Suprapubic skin (tissue), 4 donors: ENCODE results near the gene TIPIN. TPM values are rescaled to one million over a fixed set of nuclear protein-coding genes. Genes with fewer than 3 reads are reported as not detected.
A peak's percentile ranks its signal among the peaks of the same experiment; 100 is the strongest.

Source experiments
- DNase-seq, 2 donors: peaks; one replicate each; pipeline ENCODE4 v3.0.0-alpha.2; 2019; ENCODE audit warnings: low spot score in 2 of 2
- H3K27ac ChIP-seq: fragments of 200-600 bp; sonication (generic); one replicate; pipeline ENCODE4 v1.5.1; 2019
- H3K27me3 ChIP-seq: fragments of 200-600 bp; sonication (generic); one replicate; pipeline ENCODE4 v1.5.1; 2019
- H3K36me3 ChIP-seq: fragments of 200-600 bp; sonication (generic); one replicate; pipeline ENCODE4 v1.5.1; 2019
- H3K4me1 ChIP-seq: fragments of 200-600 bp; sonication (generic); one replicate; pipeline ENCODE4 v1.5.1; 2019
- H3K4me3 ChIP-seq: fragments of 200-600 bp; sonication (generic); one replicate; pipeline ENCODE4 v1.5.1; 2019; ENCODE audit warnings: mild to moderate bottlenecking
- H3K9me3 ChIP-seq: fragments of 200-600 bp; sonication (generic); one replicate; pipeline ENCODE4 v1.5.1; 2019
- EP300 ChIP-seq: sonication (generic); formaldehyde crosslinking; IDR thresholded peaks from one replicate; pipeline ENCODE4 v1.6.1; 2017; ENCODE audit warnings: antibody characterized with exemption
- POLR2A ChIP-seq, 2 donors: fragments of 450-650 bp; IDR thresholded peaks; one replicate each; pipeline ENCODE4 v1.6.1; 2017; ENCODE audit warnings: antibody characterized with exemption in 2 of 2, mild to moderate bottlenecking in 2 of 2, moderate library complexity in 2 of 2
- POLR2AphosphoS5 ChIP-seq, 3 donors: sonication (generic); formaldehyde crosslinking; IDR thresholded peaks; one replicate each; pipeline ENCODE4 v1.6.1; 2017; ENCODE audit warnings: antibody characterized with exemption in 3 of 3
- WGBS: methylation state at CpG from one replicate; pipeline ENCODE4 v1.1.5; 2018; 5-methylcytosine and 5-hydroxymethylcytosine counted together
- total RNA-seq, 4 donors: library from RNA; depleted of rRNA; stranded (reverse); fragments of >200 nt; gene quantifications; one replicate each; pipeline ENCODE4 v1.1.0, GENCODE V29; 2016
- TF ChIP-seq, protein P1 (sequence below), 2 donors: fragments of 200-600 bp in 1 of 2; fragments of 450-650 bp in 1 of 2; sonication (generic) in 1 of 2; IDR thresholded peaks; one replicate each; pipeline ENCODE4 v1.5.1; 2016 to 2019; ENCODE audit warnings: antibody characterized with exemption in 2 of 2, mild to moderate bottlenecking in 1 of 2, moderate library complexity in 1 of 2

The TIPIN gene
- total RNA-seq, 4 donors from 2014 or later, result 4.8 to 8.2 (median 7.0) TPM

DNA sequence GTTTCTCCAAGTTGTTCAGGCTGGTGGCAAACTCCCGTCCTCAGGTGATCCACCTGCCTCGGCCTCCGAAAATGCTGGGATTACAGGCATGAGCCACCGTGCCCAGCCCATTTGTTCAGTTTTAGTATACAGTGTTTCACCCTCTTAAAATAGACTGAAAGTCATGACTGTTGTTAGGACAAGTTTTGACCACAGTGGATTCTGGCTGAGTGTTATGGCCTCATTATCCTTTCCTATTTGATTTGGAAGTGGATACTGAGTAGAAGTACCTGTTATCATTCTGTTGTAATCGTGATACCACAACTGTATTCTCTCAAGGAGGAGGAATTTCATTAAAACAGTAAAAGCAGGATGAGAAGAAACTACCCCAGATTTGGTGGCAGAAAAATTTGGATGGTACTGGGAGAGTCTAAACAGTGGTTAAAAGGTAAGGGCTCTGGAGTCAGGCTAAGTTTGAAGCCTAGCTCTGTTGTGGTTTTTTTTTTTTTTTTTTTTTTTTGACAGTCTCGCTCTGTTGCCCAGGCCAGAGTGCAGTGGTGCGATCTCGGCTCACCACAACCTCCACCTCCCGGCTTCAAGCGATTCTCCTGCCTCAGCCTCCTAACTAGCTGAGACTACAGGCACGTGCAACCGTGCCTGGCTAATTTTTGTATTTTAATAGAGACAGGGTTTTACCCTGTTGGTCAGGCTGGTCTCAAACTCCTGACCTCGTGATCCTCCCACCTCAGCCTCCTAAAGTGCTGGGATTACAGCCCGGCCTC, 32.8 kb upstream of the TIPIN start:
- Histone ChIP-seq H3K36me3 (no peaks in the 10 kb centered on the region), H3K4me1 (peaks cover 32% of the 10 kb centered on the region), H3K4me3 (no peak overlapping the region), H3K27me3 (no peaks in the 10 kb centered on the region), H3K9me3 (no peaks in the 10 kb centered on the region), H3K27ac (no peak overlapping the region)
- no peak for DNase-seq
- 89% methylated on average over 14 of the region's 14 CpGs for WGBS
- TF ChIP-seq POLR2A (IDR thresholded peaks at IDR 0.05) (no peak), POLR2AphosphoS5 (IDR thresholded peaks at IDR 0.05) (no peak), EP300 (no peak)
- TF ChIP-seq, protein P1, sequence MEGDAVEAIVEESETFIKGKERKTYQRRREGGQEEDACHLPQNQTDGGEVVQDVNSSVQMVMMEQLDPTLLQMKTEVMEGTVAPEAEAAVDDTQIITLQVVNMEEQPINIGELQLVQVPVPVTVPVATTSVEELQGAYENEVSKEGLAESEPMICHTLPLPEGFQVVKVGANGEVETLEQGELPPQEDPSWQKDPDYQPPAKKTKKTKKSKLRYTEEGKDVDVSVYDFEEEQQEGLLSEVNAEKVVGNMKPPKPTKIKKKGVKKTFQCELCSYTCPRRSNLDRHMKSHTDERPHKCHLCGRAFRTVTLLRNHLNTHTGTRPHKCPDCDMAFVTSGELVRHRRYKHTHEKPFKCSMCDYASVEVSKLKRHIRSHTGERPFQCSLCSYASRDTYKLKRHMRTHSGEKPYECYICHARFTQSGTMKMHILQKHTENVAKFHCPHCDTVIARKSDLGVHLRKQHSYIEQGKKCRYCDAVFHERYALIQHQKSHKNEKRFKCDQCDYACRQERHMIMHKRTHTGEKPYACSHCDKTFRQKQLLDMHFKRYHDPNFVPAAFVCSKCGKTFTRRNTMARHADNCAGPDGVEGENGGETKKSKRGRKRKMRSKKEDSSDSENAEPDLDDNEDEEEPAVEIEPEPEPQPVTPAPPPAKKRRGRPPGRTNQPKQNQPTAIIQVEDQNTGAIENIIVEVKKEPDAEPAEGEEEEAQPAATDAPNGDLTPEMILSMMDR (IDR thresholded peaks at IDR 0.05), result no peak

DNA sequence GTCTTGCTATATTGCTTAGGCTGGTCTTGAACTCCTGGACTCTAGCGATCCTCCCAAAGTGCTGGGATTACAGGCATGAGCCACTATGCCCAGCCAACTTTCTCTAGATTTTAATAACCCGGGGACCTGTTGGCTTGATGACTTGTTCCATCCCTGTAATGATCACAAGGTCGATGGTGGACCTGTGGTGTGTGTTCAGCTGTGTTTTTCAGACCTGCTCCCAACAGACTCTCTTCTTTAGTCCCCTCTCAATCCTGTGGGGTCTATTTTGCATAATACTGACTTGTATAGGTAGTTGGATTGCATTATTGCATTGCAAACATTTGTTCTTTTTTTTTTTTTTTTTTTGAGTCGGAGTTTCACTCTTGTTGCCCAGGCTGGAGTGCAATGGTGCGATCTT, 32.1 kb upstream of the TIPIN start:
- no peak overlapping the region for H3K27ac ChIP-seq
- 87% methylated on average over 5 of the region's 5 CpGs for WGBS
- peaks cover 32% of the 10 kb centered on the region for H3K4me1 ChIP-seq
- DNase-seq, result no peak
- peak overlapping the region; percentile 79 for H3K4me3 ChIP-seq
- H3K36me3 ChIP-seq, result no peaks in the 10 kb centered on the region
- no peaks in the 10 kb centered on the region for H3K27me3 ChIP-seq
- H3K9me3 ChIP-seq, result no peaks in the 10 kb centered on the region
- TF ChIP-seq POLR2A (IDR thresholded peaks at IDR 0.05), result no peak
- no peak for TF ChIP-seq POLR2AphosphoS5 (IDR thresholded peaks at IDR 0.05)
- TF ChIP-seq, protein P1 (IDR thresholded peaks at IDR 0.05), result no peak

DNA sequence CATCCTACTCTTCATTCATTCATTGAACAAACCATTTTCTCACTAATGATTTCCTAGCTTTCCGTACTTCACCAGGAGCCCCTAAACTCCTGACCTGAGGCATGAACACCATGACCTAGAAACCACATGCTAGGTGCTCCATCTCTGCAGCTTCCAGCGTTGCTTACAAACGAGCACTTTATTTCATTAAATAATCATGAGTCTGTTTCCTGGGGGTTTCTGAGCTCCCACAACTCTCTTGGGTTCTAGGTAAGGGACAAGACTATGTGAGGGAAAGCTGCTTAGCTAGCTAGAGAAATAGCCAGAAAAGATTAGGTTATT, 31.5 kb upstream of the TIPIN start:
- DNase-seq, result no peak
- Histone ChIP-seq H3K27me3 (no peaks in the 10 kb centered on the region), H3K9me3 (no peaks in the 10 kb centered on the region), H3K4me3 (peak overlapping the region; percentile 79), H3K4me1 (peaks cover 32% of the 10 kb centered on the region), H3K27ac (peak overlapping the region; percentile 93), H3K36me3 (no peaks in the 10 kb centered on the region)
- TF ChIP-seq, protein P1 (IDR thresholded peaks at IDR 0.05), result no peak
- TF ChIP-seq EP300 (no peak), POLR2A (IDR thresholded peaks at IDR 0.05) (no peak), POLR2AphosphoS5 (IDR thresholded peaks at IDR 0.05) (no peak)
- WGBS, result 16% methylated on average over 3 of the region's 3 CpGs

DNA sequence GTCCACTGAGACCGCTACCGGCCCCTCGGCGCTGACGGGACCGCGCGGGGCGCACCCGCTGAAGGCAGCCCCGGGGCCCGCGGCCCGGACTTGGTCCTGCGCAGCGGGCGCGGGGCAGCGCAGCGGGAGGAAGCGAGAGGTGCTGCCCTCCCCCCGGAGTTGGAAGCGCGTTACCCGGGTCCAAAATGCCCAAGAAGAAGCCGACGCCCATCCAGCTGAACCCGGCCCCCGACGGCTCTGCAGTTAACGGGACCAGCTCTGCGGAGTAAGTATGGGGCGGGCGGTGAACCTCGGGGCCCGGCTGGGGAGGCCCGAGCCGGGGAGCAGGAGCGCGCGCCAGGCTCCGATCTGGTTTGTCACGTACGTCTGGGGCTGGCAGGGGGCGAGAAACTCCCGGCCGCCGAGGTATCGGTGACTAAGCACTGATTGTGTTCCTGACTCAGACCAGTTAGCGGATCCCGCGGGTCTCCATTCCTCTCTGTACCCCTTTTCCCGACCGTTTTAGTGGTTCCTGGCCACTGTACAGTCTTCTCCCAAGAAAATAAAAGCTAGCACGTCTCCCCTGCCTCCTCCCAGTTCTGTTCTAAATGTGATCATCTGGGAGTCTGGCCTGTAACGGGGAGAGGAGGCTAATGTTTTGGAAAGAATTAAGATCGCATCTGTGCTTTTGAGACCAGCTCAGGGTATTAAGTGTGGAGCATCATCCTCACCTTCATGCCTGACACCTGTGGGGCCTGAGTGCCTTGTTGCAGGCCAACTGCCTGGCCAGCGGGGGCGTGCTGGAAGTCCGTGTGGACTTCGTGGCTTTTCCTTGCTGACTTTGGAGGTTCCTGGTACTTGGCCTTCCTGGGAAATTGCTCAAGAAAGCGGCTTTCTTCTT, 30.9 kb upstream of the TIPIN start:
- under 1% methylated on average over 30 of the region's 62 CpGs for WGBS
- H3K27ac ChIP-seq, result peak overlapping the region; percentile 93
- H3K4me3 ChIP-seq, result peak overlapping the region; percentile 79
- DNase-seq, result peak; percentile 85 to 87
- H3K9me3 ChIP-seq, result no peaks in the 10 kb centered on the region
- no peak for TF ChIP-seq POLR2A (IDR thresholded peaks at IDR 0.05)
- TF ChIP-seq, protein P1 (IDR thresholded peaks at IDR 0.05), result no peak
- no peak for TF ChIP-seq POLR2AphosphoS5 (IDR thresholded peaks at IDR 0.05)
- TF ChIP-seq EP300, result no peak
- no peaks in the 10 kb centered on the region for H3K27me3 ChIP-seq
- no peaks in the 10 kb centered on the region for H3K36me3 ChIP-seq
- peaks cover 32% of the 10 kb centered on the region for H3K4me1 ChIP-seq
